ENCODE data around the gene SLC19A2.

SLC19A2 gene

DNA sequence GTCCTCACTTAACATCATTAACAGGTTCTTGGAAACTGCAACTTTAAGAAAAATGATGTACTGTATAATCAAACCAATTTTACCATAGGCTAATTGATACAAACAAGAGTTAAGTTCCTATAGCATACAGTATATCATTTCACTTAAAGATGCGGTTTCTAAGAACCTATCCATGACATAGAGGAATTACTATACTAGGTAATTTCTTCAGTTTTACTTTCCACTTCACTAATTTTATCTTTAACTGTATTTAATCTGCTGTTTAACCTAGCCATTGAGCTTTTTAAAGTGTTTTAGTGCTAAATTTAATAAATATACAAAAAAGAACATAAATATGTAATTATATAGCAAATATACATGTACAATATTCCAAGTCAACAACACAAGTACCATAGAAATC, 28.3 kb downstream of the SLC19A2 start:
- H3K9me3 ChIP-seq (ENCODE audit: insufficient read depth, low read length, severe bottlenecking), result peaks cover 21% of the 10 kb centered on the region
- no peaks in the 10 kb centered on the region for H3K27me3 ChIP-seq (ENCODE audit: insufficient read depth, low read length, poor library complexity)
- H3K4me1 ChIP-seq (ENCODE audit: insufficient read depth, low read length), result peaks cover 3% of the 10 kb centered on the region; the same call in 1 of the 2 replicates
- no peak overlapping the region; a peak in 1 of 4 replicates for H3K4me3 ChIP-seq (ENCODE audit: low read depth in 1 of 2, low read length in 2 of 2)
- ATAC-seq (ENCODE audit: insufficient read depth, low read depth) (no peak), DNase-seq (no peak)
- no peaks in the 10 kb centered on the region for H3K79me2 ChIP-seq (ENCODE audit: insufficient read depth, low read length)
- TF ChIP-seq, protein P1, sequence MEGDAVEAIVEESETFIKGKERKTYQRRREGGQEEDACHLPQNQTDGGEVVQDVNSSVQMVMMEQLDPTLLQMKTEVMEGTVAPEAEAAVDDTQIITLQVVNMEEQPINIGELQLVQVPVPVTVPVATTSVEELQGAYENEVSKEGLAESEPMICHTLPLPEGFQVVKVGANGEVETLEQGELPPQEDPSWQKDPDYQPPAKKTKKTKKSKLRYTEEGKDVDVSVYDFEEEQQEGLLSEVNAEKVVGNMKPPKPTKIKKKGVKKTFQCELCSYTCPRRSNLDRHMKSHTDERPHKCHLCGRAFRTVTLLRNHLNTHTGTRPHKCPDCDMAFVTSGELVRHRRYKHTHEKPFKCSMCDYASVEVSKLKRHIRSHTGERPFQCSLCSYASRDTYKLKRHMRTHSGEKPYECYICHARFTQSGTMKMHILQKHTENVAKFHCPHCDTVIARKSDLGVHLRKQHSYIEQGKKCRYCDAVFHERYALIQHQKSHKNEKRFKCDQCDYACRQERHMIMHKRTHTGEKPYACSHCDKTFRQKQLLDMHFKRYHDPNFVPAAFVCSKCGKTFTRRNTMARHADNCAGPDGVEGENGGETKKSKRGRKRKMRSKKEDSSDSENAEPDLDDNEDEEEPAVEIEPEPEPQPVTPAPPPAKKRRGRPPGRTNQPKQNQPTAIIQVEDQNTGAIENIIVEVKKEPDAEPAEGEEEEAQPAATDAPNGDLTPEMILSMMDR (IDR thresholded peaks at IDR 0.05; ENCODE audit: borderline replicate concordance, extremely low read depth, low read length, poor library complexity, severe bottlenecking), result no peak
- TF ChIP-seq EZH2 (IDR thresholded peaks at IDR 0.05; ENCODE audit: borderline replicate concordance, low read depth, low read length, severe bottlenecking), result no peak
- H4K20me1 ChIP-seq (ENCODE audit: insufficient read depth, low read length), result no peaks in the 10 kb centered on the region
- no peak overlapping the region for H2AFZ ChIP-seq (ENCODE audit: low read depth, low read length)
- H3K4me2 ChIP-seq (ENCODE audit: insufficient read depth, low read length), result no peak overlapping the region
- no peaks in the 10 kb centered on the region for H3K36me3 ChIP-seq (ENCODE audit: insufficient read depth, low read length)
- no peak overlapping the region for H3K27ac ChIP-seq (ENCODE audit: low read length)
- no peak overlapping the region for H3K9ac ChIP-seq (ENCODE audit: low read depth, low read length)

DNA sequence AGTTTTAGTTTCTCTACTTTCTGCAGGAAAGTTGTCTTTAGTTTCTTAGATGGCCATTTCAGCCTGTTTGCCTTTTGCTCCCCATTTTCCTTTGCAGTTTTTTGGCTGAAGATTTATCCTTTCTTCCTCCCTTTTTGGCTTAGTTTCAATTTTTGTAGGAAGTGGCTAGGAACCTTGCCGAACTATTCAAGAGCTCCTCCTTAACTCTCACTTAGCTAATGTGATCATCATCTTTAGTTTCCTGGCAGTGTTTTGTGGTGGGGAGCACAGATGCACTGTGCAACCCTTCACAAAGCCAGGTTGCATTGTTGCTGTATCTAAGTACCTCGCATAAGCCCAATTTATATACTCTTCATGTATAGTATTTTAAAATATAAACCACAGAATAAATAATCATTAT, 29.7 kb downstream of the SLC19A2 start:
- Histone ChIP-seq H3K4me3 (ENCODE audit: low read depth in 1 of 2, low read length in 2 of 2) (no peak overlapping the region), H3K27ac (ENCODE audit: low read length) (no peak overlapping the region), H3K27me3 (ENCODE audit: insufficient read depth, low read length, poor library complexity) (no peaks in the 10 kb centered on the region), H3K79me2 (ENCODE audit: insufficient read depth, low read length) (no peaks in the 10 kb centered on the region), H3K4me1 (ENCODE audit: insufficient read depth, low read length) (peaks cover 3% of the 10 kb centered on the region; the same call in 1 of the 2 replicates), H3K4me2 (ENCODE audit: insufficient read depth, low read length) (no peak overlapping the region), H3K9me3 (ENCODE audit: insufficient read depth, low read length, severe bottlenecking) (peaks cover 21% of the 10 kb centered on the region), H2AFZ (ENCODE audit: low read depth, low read length) (no peak overlapping the region), H4K20me1 (ENCODE audit: insufficient read depth, low read length) (no peaks in the 10 kb centered on the region), H3K9ac (ENCODE audit: low read depth, low read length) (no peak overlapping the region), H3K36me3 (ENCODE audit: insufficient read depth, low read length) (no peaks in the 10 kb centered on the region)
- ATAC-seq (ENCODE audit: insufficient read depth, low read depth) (peak; percentile 52; the same call in 1 of the 3 replicates), DNase-seq (no peak)
- TF ChIP-seq, protein P1 (IDR thresholded peaks at IDR 0.05; ENCODE audit: borderline replicate concordance, extremely low read depth, low read length, poor library complexity, severe bottlenecking), result no peak
- TF ChIP-seq EZH2 (IDR thresholded peaks at IDR 0.05; ENCODE audit: borderline replicate concordance, low read depth, low read length, severe bottlenecking), result no peak

DNA sequence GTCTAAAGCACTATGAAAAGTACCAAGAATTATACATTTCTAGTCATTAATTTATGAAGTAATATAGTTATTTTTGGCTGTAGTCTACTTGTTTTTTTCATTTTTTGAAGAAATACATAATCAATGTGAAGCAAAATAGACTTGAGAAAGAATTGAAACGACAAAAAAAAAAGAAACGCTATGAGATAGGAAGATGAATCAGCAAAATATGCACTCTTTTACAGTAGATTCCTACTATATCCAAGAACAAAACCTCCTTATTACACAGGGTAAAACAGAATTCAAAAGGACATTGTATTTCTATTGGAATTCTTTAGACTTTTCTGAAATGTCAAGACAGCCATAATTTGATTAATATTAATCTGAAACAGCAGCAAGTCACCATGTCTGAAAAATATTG, 32.8 kb downstream of the SLC19A2 start:
- H3K27ac ChIP-seq (ENCODE audit: low read length), result no peak overlapping the region
- H3K4me1 ChIP-seq (ENCODE audit: insufficient read depth, low read length), result peaks cover 3% of the 10 kb centered on the region; the same call in 1 of the 2 replicates
- H3K4me3 ChIP-seq (ENCODE audit: low read depth in 1 of 2, low read length in 2 of 2), result no peak overlapping the region
- no peak overlapping the region for H3K4me2 ChIP-seq (ENCODE audit: insufficient read depth, low read length)
- no peaks in the 10 kb centered on the region for H4K20me1 ChIP-seq (ENCODE audit: insufficient read depth, low read length)
- ATAC-seq (ENCODE audit: insufficient read depth, low read depth) (no peak), DNase-seq (no peak)
- H3K79me2 ChIP-seq (ENCODE audit: insufficient read depth, low read length), result no peaks in the 10 kb centered on the region
- H3K36me3 ChIP-seq (ENCODE audit: insufficient read depth, low read length), result no peaks in the 10 kb centered on the region
- H3K27me3 ChIP-seq (ENCODE audit: insufficient read depth, low read length, poor library complexity), result no peaks in the 10 kb centered on the region
- H2AFZ ChIP-seq (ENCODE audit: low read depth, low read length), result no peak overlapping the region
- no peak for TF ChIP-seq EZH2 (IDR thresholded peaks at IDR 0.05; ENCODE audit: borderline replicate concordance, low read depth, low read length, severe bottlenecking)
- TF ChIP-seq, protein P1 (IDR thresholded peaks at IDR 0.05; ENCODE audit: borderline replicate concordance, extremely low read depth, low read length, poor library complexity, severe bottlenecking), result no peak
- peaks cover 15% of the 10 kb centered on the region for H3K9me3 ChIP-seq (ENCODE audit: insufficient read depth, low read length, severe bottlenecking)
- no peak overlapping the region for H3K9ac ChIP-seq (ENCODE audit: low read depth, low read length)

All from DND-41 (cell line).